Measurements from ENCODE around the gene KCTD1. TPM values are rescaled to one million over a fixed set of nuclear protein-coding genes. Genes with fewer than 3 reads are reported as not detected.

KCTD1 gene
- total and polyA plus RNA-seq, 4 donors: 4.0 to 17.5 (median 9.2) TPM

GRCh38 chr18:26568926-26569665 lies 20.7 kb upstream of the KCTD1 start:
- no peak overlapping the region for H3K9ac ChIP-seq (ENCODE audit: insufficient read depth in 1 of 2, low read length in 2 of 2)
- H3K27me3 ChIP-seq (ENCODE audit: control insufficient read depth in 3 of 3, insufficient read depth in 3 of 3, low read length in 2 of 3): no peaks in the 10 kb centered on the region
- no peak overlapping the region for H3K4me3 ChIP-seq
- H3K4me1 ChIP-seq (ENCODE audit: control insufficient read depth in 5 of 5, insufficient read depth in 5 of 5, low read length in 5 of 5): no peaks in the 10 kb centered on the region
- ATAC-seq (ENCODE audit: insufficient read depth, low FRiP score) (no peak), DNase-seq (no peak)
- TF ChIP-seq CTCF (IDR thresholded peaks at IDR 0.05; ENCODE audit: control extremely low read depth, extremely low read depth): no peak
- H3K9me3 ChIP-seq (ENCODE audit: control insufficient read depth in 4 of 4, insufficient read depth in 3 of 4, low read length in 3 of 4): no peaks in the 10 kb centered on the region
- WGBS, 2 donors: 57 to 76% methylated on average over 5 of the region's 5 CpGs
- H3K36me3 ChIP-seq (ENCODE audit: control insufficient read depth in 4 of 4, insufficient read depth in 4 of 4, low read length in 4 of 4): no peaks in the 10 kb centered on the region
- H3K27ac ChIP-seq (ENCODE audit: low read depth in 1 of 2, low read length in 1 of 2): no peak overlapping the region

- no peak for DNase-seq
- H3K4me3 ChIP-seq: no peak overlapping the region
Observed at GRCh38 chr18:26568513-26568912, 20.2 kb upstream of the KCTD1 start.

GRCh38 chr18:26566874-26567555 lies 18.7 kb upstream of the KCTD1 start:
- no peaks in the 10 kb centered on the region for H3K27me3 ChIP-seq (ENCODE audit: control insufficient read depth in 3 of 3, insufficient read depth in 3 of 3, low read length in 2 of 3)
- no peaks in the 10 kb centered on the region for H3K36me3 ChIP-seq (ENCODE audit: control insufficient read depth in 4 of 4, insufficient read depth in 4 of 4, low read length in 4 of 4)
- WGBS, 2 donors: 66 to 67% methylated on average over 1 of the region's 1 CpG
- ATAC-seq (ENCODE audit: insufficient read depth, low FRiP score) (no peak), DNase-seq (no peak)
- no peak overlapping the region for H3K27ac ChIP-seq (ENCODE audit: low read depth in 1 of 2, low read length in 1 of 2)
- H3K4me3 ChIP-seq: no peak overlapping the region
- H3K4me1 ChIP-seq (ENCODE audit: control insufficient read depth in 5 of 5, insufficient read depth in 5 of 5, low read length in 5 of 5): peaks cover 0 to 1% (median 0%) of the 10 kb centered on the region in 5 donors
- no peak for TF ChIP-seq CTCF (IDR thresholded peaks at IDR 0.05; ENCODE audit: control extremely low read depth, extremely low read depth)
- no peak overlapping the region for H3K9ac ChIP-seq (ENCODE audit: insufficient read depth in 1 of 2, low read length in 2 of 2)
- H3K9me3 ChIP-seq (ENCODE audit: control insufficient read depth in 4 of 4, insufficient read depth in 3 of 4, low read length in 3 of 4): peaks cover 0 to 5% (median 0%) of the 10 kb centered on the region in 4 donors

More at GRCh38 chr18:26568513-26568912, 20.2 kb upstream of the KCTD1 start:
- H3K9ac ChIP-seq (ENCODE audit: insufficient read depth in 1 of 2, low read length in 2 of 2): no peak overlapping the region
- H3K36me3 ChIP-seq (ENCODE audit: control insufficient read depth in 4 of 4, insufficient read depth in 4 of 4, low read length in 4 of 4): no peaks in the 10 kb centered on the region
- WGBS, 2 donors: 61 to 88% methylated on average over 1 of the region's 1 CpG
- H3K4me1 ChIP-seq (ENCODE audit: control insufficient read depth in 5 of 5, insufficient read depth in 5 of 5, low read length in 5 of 5): no peaks in the 10 kb centered on the region
- no peak overlapping the region for H3K27ac ChIP-seq (ENCODE audit: low read depth in 1 of 2, low read length in 1 of 2)
- no peak for TF ChIP-seq CTCF (IDR thresholded peaks at IDR 0.05; ENCODE audit: control extremely low read depth, extremely low read depth)
- ATAC-seq (ENCODE audit: insufficient read depth, low FRiP score): no peak
- no peaks in the 10 kb centered on the region for H3K9me3 ChIP-seq (ENCODE audit: control insufficient read depth in 4 of 4, insufficient read depth in 3 of 4, low read length in 3 of 4)
- H3K27me3 ChIP-seq (ENCODE audit: control insufficient read depth in 3 of 3, insufficient read depth in 3 of 3, low read length in 2 of 3): no peaks in the 10 kb centered on the region
